Esophagus muscularis mucosa (tissue), 4 donors: ENCODE measurements around the gene ABHD17A.

Experiments
- EP300 ChIP-seq: sonication (generic); formaldehyde crosslinking; IDR thresholded peaks from one replicate; pipeline ENCODE4 v1.6.1; 2017; ENCODE audit warnings: antibody characterized with exemption
- POLR2A ChIP-seq: fragments of 450-650 bp; IDR thresholded peaks from one replicate; pipeline ENCODE4 v1.6.1; 2017; ENCODE audit warnings: antibody characterized with exemption, moderate library complexity, mild to moderate bottlenecking, low read depth
- TF ChIP-seq, protein P1 (sequence below), 3 experiments: fragments of 200-600 bp in 2 of 3; fragments of 450-650 bp in 1 of 3; sonication (generic) in 2 of 3; IDR thresholded peaks; one replicate each; pipeline ENCODE4 v1.5.1; 2017 to 2019; ENCODE audit warnings: antibody characterized with exemption in 3 of 3, mild to moderate bottlenecking in 2 of 3, moderate library complexity in 1 of 3

GRCh38 chr19:1909761-1910080, 24.4 kb upstream of the ABHD17A start:
- TF ChIP-seq, protein P1, sequence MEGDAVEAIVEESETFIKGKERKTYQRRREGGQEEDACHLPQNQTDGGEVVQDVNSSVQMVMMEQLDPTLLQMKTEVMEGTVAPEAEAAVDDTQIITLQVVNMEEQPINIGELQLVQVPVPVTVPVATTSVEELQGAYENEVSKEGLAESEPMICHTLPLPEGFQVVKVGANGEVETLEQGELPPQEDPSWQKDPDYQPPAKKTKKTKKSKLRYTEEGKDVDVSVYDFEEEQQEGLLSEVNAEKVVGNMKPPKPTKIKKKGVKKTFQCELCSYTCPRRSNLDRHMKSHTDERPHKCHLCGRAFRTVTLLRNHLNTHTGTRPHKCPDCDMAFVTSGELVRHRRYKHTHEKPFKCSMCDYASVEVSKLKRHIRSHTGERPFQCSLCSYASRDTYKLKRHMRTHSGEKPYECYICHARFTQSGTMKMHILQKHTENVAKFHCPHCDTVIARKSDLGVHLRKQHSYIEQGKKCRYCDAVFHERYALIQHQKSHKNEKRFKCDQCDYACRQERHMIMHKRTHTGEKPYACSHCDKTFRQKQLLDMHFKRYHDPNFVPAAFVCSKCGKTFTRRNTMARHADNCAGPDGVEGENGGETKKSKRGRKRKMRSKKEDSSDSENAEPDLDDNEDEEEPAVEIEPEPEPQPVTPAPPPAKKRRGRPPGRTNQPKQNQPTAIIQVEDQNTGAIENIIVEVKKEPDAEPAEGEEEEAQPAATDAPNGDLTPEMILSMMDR (IDR thresholded peaks at IDR 0.05) = no peak
- TF ChIP-seq POLR2A (no peak), EP300 (no peak)
